Skeletal muscle tissue (tissue), 4 donors: Measurements from ENCODE around the gene DENND1A. TPM values are rescaled to one million over a fixed set of nuclear protein-coding genes. Genes with fewer than 3 reads are reported as not detected.

Experiments used
- H3K27ac ChIP-seq: one replicate; pipeline ENCODE4 v1.7.0; 2013; ENCODE audit warnings: mild to moderate bottlenecking, low read depth, low read length, inconsistent platforms
- H3K27me3 ChIP-seq, 3 donors: one replicate each; pipeline ENCODE4 v1.7.0; 2013; ENCODE audit warnings: low read length in 3 of 3; ENCODE audit not compliant: control insufficient read depth in 3 of 3, insufficient read depth in 3 of 3
- H3K36me3 ChIP-seq, 3 donors: one replicate each; pipeline ENCODE4 v1.7.0; 2013; ENCODE audit warnings: low read length in 3 of 3; ENCODE audit not compliant: control insufficient read depth in 3 of 3, insufficient read depth in 3 of 3
- H3K4me1 ChIP-seq, 3 donors: one replicate each; pipeline ENCODE4 v1.7.0; 2013; ENCODE audit warnings: low read length in 3 of 3, mild to moderate bottlenecking in 3 of 3; ENCODE audit not compliant: control insufficient read depth in 3 of 3, insufficient read depth in 3 of 3
- H3K4me3 ChIP-seq, 3 donors: one replicate each; pipeline ENCODE4 v1.7.0; 2013; ENCODE audit warnings: low read length in 3 of 3
- H3K9ac ChIP-seq, 3 donors: one replicate each; pipeline ENCODE4 v1.7.0; 2013; ENCODE audit warnings: low read length in 3 of 3, mild to moderate bottlenecking in 3 of 3, moderate library complexity in 2 of 3, low read depth in 1 of 3
- H3K9me3 ChIP-seq, 3 donors: one replicate each; pipeline ENCODE4 v1.7.0; 2013; ENCODE audit warnings: low read length in 3 of 3; ENCODE audit not compliant: control insufficient read depth in 3 of 3
- total RNA-seq: library from RNA; depleted of rRNA; stranded (reverse); fragments of >200 nt; gene quantifications from one replicate; pipeline ENCODE4 v1.2.3, GENCODE V29; 2014
- donor health status: Osteomylitis.

DENND1A gene
- total RNA-seq, 1 donor from 2014 or later: 23.5 TPM

- Histone ChIP-seq H3K4me1 (peaks cover 0 to 5% (median 2%) of the 10 kb centered on the region in 3 donors), H3K27ac (no peak overlapping the region), H3K9me3 (peaks cover 0 to 2% (median 0%) of the 10 kb centered on the region in 3 donors), H3K36me3 (peaks cover 0 to 6% (median 0%) of the 10 kb centered on the region in 3 donors), H3K9ac (no peak overlapping the region), H3K4me3 (no peak overlapping the region), H3K27me3 (no peaks in the 10 kb centered on the region)
These were observed 253.1 kb downstream of the DENND1A start for GRCh38 chr9:123676869-123677268.

GRCh38 chr9:123669346-123669745, 260.6 kb downstream of the DENND1A start:
- Histone ChIP-seq H3K9ac (no peak overlapping the region), H3K27me3 (no peaks in the 10 kb centered on the region), H3K4me1 (no peaks in the 10 kb centered on the region), H3K36me3 (peaks cover 4 to 10% (median 5%) of the 10 kb centered on the region in 3 donors), H3K9me3 (peaks cover 0 to 5% (median 0%) of the 10 kb centered on the region in 3 donors), H3K4me3 (no peak overlapping the region), H3K27ac (no peak overlapping the region)

- H3K9me3 ChIP-seq: peaks cover 0 to 5% (median 0%) of the 10 kb centered on the region in 3 donors
- H3K27me3 ChIP-seq: no peaks in the 10 kb centered on the region
- H3K9ac ChIP-seq: no peak overlapping the region
- no peak overlapping the region for H3K27ac ChIP-seq
- peaks cover 0 to 5% (median 3%) of the 10 kb centered on the region in 3 donors for H3K36me3 ChIP-seq
- H3K4me3 ChIP-seq: no peak overlapping the region
- H3K4me1 ChIP-seq: peaks cover 0 to 4% (median 3%) of the 10 kb centered on the region in 3 donors
These were observed 266.4 kb downstream of the DENND1A start for GRCh38 chr9:123663529-123663928.

GRCh38 chr9:123662057-123662776, 267.7 kb downstream of the DENND1A start:
- H3K9me3 ChIP-seq: peaks cover 0 to 5% (median 0%) of the 10 kb centered on the region in 3 donors
- H3K27ac ChIP-seq: no peak overlapping the region
- H3K27me3 ChIP-seq: no peaks in the 10 kb centered on the region
- H3K4me1 ChIP-seq: peaks cover 0 to 4% (median 3%) of the 10 kb centered on the region in 3 donors
- no peak overlapping the region for H3K4me3 ChIP-seq
- H3K36me3 ChIP-seq: peaks cover 0 to 5% (median 3%) of the 10 kb centered on the region in 3 donors
- no peak overlapping the region for H3K9ac ChIP-seq

- H3K4me1 ChIP-seq: peaks cover 0 to 4% (median 3%) of the 10 kb centered on the region in 3 donors
- no peaks in the 10 kb centered on the region for H3K27me3 ChIP-seq
- H3K36me3 ChIP-seq: peaks cover 0 to 4% (median 3%) of the 10 kb centered on the region in 3 donors
- no peak overlapping the region for H3K9ac ChIP-seq
- no peak overlapping the region for H3K27ac ChIP-seq
- H3K4me3 ChIP-seq: no peak overlapping the region
- H3K9me3 ChIP-seq: peaks cover 0 to 5% (median 0%) of the 10 kb centered on the region in 3 donors
These were observed 269.0 kb downstream of the DENND1A start for GRCh38 chr9:123660691-123661466.

- Histone ChIP-seq H3K27me3 (no peaks in the 10 kb centered on the region), H3K4me1 (peaks cover 0 to 4% (median 3%) of the 10 kb centered on the region in 3 donors), H3K27ac (no peak overlapping the region), H3K36me3 (peaks cover 0 to 2% (median 0%) of the 10 kb centered on the region in 3 donors), H3K9me3 (peaks cover 0 to 3% (median 0%) of the 10 kb centered on the region in 3 donors), H3K9ac (no peak overlapping the region), H3K4me3 (no peak overlapping the region)
These were observed 270.6 kb downstream of the DENND1A start for GRCh38 chr9:123659358-123659757.

GRCh38 chr9:123658792-123659191, 271.1 kb downstream of the DENND1A start:
- no peak overlapping the region for H3K4me3 ChIP-seq
- no peak overlapping the region for H3K27ac ChIP-seq
- peaks cover 0 to 2% (median 0%) of the 10 kb centered on the region in 3 donors for H3K36me3 ChIP-seq
- H3K9ac ChIP-seq: no peak overlapping the region
- no peaks in the 10 kb centered on the region for H3K27me3 ChIP-seq
- peaks cover 0 to 4% (median 3%) of the 10 kb centered on the region in 3 donors for H3K4me1 ChIP-seq
- peaks cover 0 to 3% (median 0%) of the 10 kb centered on the region in 3 donors for H3K9me3 ChIP-seq

- H3K9me3 ChIP-seq: peaks cover 0 to 3% (median 0%) of the 10 kb centered on the region in 3 donors
- H3K4me3 ChIP-seq: no peak overlapping the region
- H3K27ac ChIP-seq: no peak overlapping the region
- no peak overlapping the region for H3K9ac ChIP-seq
- H3K27me3 ChIP-seq: no peaks in the 10 kb centered on the region
- H3K4me1 ChIP-seq: peaks cover 0 to 4% (median 3%) of the 10 kb centered on the region in 3 donors
- peaks cover 0 to 2% (median 0%) of the 10 kb centered on the region in 3 donors for H3K36me3 ChIP-seq
These were observed 272.0 kb downstream of the DENND1A start for GRCh38 chr9:123657941-123658340.

GRCh38 chr9:123657099-123657498, 272.8 kb downstream of the DENND1A start:
- no peak overlapping the region for H3K27ac ChIP-seq
- peaks cover 0 to 4% (median 3%) of the 10 kb centered on the region in 3 donors for H3K4me1 ChIP-seq
- H3K36me3 ChIP-seq: peaks cover 0 to 2% (median 0%) of the 10 kb centered on the region in 3 donors
- H3K9ac ChIP-seq: no peak overlapping the region
- H3K9me3 ChIP-seq: peaks cover 0 to 2% (median 0%) of the 10 kb centered on the region in 3 donors
- H3K27me3 ChIP-seq: no peaks in the 10 kb centered on the region
- no peak overlapping the region for H3K4me3 ChIP-seq
